Measurements from ENCODE around the gene SOX6. TPM values are rescaled to one million over a fixed set of nuclear protein-coding genes. Genes with fewer than 3 reads are reported as not detected.

The SOX6 gene
- polyA plus RNA-seq, 10 donors: 13.4 to 28.1 (median 18.6) TPM

DNA sequence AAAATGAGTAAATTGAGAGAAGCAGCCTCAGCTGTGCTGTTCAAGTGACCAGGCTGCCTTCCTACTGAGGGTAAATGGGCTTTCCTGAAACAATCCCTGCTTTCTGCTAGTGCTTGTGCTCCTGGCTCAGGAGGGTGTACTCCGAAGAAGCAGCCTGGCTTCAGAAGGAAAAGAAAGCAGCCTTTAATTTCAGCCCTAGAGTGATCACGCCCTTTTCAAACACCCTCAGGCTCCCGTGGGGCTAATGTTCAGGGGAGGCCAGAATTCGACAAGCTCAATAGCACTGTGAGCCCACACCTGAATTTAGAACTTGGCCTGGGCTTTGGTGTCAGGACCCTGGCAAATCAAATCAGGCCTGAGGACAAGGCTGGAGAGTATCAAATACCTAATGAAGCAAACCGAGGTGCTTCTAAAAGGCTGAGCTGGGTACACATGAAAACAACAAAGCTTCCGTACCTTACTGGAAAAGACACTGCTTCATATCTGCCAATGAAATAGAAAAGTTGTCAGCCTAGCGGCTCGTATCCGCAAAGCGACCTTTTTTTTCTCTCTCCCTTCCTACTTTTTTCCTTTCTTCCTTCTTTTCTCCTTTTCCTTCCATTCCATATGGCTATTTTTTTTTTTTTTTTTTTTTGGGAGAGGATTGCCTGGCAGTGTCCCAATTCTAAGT, 387.8 kb downstream of the SOX6 start:
- DNase-seq: peak in 1 of 3 donors; percentile 32

DNA sequence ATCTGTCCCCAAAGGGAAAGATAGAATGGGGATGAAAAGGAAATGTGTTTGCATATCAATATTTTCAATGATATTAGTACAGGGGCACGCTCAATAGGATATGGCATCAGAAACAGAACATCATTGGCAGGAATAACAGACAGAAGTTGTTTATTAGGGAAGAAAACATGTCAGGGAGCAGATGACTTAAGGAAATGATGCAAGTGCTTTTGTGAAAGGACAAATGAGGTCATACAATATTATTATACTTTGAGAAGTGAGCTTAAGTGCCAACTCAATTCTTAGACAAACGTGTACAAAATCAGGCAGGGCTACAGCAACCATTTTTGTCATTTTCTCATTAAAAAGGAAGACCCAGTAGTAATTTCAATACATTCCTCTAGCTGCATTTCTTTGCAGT, 388.4 kb downstream of the SOX6 start:
- DNase-seq: peak in 1 of 3 donors; percentile 44

- peak in 1 of 3 donors; percentile 67 for DNase-seq
Measured at GRCh38 chr11:15967166-15967565, 389.2 kb downstream of the SOX6 start.

DNA sequence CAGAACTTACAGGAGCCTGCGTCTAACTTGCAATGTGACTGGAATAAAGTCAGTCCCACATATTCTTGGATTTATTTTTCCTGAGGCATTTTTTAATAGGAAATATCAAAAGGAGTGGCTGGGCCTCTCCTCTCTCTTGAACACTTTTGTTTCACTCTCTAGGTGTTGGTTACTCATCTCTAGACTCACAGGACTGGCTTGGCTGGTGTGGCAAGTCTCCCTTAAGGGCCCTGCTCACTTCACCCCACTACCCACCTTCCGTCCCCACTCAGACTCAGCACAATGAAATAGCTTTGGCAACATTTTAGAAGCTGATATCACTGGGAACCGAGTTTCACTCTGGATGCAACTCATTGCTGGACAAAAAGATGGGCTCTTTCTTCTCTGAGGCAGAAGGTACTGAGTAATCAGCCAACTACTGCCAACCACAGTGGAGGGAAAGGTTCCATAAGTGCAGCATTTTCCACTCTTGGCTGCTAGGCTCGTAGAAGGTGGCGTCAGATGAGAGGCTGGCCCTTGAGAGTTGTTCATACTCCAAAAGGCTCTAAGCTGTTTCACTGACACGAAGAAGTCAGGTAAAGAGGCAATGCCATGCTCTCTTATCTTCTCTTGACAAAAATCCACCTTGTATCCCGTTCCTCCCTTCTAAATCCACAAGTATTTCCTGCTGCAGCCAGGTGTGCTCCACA, 390.6 kb downstream of the SOX6 start:
- no peak for DNase-seq

- no peak for DNase-seq
Measured at GRCh38 chr11:15963266-15963665, 393.1 kb downstream of the SOX6 start.

DNA sequence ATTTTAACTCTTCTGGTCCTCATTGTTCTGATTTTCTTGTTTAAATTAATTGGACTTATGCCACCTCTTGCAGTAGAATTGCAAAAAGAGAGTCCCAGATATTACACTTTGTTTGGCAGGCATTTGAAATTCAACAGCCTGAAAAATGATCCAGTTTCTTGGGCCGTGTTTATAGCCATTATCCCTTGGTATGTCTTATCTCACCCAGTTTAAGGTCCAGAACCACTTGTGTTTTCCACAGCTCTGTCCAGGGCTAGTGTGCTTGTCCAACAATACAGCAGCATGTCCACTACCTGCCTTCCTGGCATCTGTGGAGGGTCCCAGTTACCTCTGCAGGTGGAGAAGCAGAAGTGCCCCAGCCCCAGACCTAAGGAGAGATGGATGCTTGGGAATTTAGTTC, 397.4 kb downstream of the SOX6 start:
- DNase-seq: no peak

- no peak for DNase-seq
Measured at GRCh38 chr11:15957234-15957633, 399.1 kb downstream of the SOX6 start.

GRCh38 chr11:15956302-15956701, 400.0 kb downstream of the SOX6 start:
- no peak for DNase-seq

DNA sequence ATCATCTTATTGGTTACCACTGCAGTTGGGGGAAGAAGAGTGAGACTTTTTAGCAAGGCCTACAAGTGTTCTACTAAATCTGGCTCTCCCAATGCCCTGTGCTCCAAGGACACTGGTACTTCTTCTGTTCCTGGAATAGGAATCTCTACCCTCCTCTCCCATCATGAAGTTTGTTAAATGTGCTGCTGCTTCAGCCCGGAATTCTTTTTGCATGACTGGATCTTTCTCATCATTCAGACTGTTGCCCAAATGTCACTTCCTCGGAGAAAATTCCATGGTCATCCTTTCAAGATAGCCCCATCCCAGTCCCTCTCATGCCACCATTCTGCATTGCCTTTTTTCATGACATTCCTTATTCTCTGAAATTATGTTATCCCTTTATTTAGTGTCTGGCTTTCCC, 400.8 kb downstream of the SOX6 start:
- DNase-seq: no peak

GRCh38 chr11:15947681-15948648, 408.4 kb downstream of the SOX6 start:
- DNase-seq: no peak

- DNase-seq: no peak
Measured at GRCh38 chr11:15945726-15946125, 410.6 kb downstream of the SOX6 start.

DNA sequence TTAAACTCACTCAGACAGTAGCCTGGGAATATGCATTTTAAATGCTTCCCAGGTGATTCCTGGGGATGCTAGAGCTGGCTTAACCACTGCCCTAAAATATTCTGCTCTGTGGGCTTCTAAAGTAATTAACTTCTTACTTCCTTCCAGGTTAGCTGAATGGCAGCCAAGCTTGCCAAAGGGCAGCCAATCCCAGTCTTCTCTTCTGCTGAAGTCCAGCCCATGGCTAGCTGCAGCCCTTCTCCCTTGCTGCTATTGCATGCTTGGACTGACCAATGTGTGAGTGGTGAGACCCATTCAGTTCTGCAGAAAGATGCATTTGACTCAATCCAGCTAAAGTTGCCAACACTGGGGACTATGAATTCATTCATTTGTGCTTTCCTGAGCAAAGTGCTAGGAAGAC, 411.9 kb downstream of the SOX6 start:
- no peak for DNase-seq

DNA sequence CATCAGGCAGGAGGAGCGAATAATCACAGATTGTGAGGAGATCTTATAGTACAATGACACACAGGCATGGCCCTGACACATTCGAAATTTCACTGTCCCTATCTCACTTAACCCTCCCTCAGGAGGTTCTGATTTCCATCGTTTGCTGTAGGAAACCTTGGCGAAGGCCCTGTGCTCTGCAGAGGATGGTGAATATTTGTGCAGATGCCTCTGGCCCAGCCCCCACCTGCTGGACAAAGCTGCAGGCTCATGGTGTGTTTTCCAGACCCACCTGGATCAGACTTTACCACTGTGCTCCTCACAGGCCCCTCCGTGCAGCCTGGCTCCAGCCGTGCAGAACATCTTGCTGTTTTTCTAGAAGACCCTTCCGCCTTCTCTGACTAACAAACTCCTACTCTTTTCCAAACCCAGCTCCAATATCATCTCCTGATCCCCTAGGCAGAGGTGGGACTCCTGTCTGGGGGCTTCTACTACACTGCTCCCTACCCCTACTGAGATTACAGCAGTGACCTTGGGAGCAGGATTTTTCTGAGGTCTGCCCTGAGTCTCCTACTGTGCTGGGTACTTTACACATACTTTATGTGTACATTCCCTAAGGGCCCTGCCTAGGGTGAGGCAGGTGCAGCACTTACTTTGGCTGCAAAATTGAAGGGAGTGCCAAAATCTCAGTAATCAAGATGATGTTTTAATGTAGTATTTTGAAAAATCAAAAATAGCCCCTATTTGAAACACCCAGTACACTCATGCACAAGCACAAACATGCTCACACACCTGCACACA, 412.7 kb downstream of the SOX6 start:
- DNase-seq: no peak

GRCh38 chr11:15942936-15943335, 413.4 kb downstream of the SOX6 start:
- no peak for DNase-seq

GRCh38 chr11:15942126-15942525, 414.2 kb downstream of the SOX6 start:
- DNase-seq: no peak

- peak; percentile 20 to 83 (median 71) for DNase-seq
Measured at GRCh38 chr11:15941206-15941770, 415.1 kb downstream of the SOX6 start.

DNA sequence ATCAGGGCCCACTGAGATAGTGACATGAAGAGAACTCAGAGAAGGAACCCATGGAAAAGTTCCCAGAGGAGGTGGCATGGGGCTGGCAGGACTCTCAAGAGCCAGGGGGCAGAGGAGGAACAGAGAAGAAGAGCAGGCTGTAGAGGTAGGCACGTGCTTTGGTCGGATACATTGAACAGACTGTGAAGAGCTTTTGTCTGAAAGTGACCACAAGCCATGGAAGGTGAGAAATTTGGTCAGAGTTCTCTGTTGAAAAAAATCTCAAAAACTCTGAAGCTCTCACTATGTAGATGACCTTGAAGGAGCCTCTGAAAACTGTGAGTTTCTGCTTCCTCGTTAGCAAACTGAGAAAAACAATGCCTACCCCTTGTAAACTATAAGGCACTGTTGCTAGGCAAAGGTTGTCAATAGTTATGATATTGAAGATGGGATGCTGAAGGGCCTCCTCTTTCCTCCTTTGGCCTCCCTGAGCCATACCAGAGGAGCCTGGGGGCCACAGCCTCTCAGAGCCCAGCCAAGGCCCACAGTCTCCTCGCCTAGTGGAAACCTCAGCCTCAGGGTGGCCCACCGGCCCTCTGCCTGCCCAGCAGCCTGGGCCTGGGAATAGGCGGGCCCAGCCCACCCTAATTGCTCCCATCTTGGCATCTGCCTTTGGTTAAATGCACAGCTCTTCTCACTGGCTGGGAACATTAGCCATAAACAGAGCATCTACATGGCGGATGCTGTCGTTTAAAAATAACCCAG, 415.7 kb downstream of the SOX6 start:
- DNase-seq: no peak

GRCh38 chr11:15938983-15939382, 417.4 kb downstream of the SOX6 start:
- no peak for DNase-seq

- DNase-seq: no peak
Measured at GRCh38 chr11:15938121-15938611, 418.2 kb downstream of the SOX6 start.

GRCh38 chr11:15937601-15938120, 418.7 kb downstream of the SOX6 start:
- DNase-seq: no peak
